ENCODE data around the gene KIF13A.

DNA sequence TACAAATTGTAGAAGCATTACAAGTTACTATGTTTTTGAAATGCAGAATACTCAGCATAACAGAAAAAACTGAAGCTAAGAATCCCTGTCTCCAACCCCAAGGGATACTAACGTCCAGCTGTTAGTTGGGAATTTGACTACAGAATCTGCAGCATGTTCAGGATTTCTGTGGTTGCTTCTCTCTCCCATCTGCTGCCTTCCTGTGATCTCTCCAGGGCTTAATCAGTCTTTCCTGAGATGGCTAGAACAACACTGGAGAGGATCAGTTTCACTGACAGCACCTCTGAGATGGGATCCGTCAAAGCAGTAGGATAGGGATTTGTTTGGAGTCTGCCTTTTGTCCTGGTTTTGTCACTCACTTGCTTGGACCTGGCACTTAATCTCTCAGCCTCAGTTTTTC is 207.4 kb downstream of the KIF13A start:
- TF ChIP-seq POLR2A (IDR thresholded peaks at IDR 0.05), result no peak
- TF ChIP-seq, protein P1, sequence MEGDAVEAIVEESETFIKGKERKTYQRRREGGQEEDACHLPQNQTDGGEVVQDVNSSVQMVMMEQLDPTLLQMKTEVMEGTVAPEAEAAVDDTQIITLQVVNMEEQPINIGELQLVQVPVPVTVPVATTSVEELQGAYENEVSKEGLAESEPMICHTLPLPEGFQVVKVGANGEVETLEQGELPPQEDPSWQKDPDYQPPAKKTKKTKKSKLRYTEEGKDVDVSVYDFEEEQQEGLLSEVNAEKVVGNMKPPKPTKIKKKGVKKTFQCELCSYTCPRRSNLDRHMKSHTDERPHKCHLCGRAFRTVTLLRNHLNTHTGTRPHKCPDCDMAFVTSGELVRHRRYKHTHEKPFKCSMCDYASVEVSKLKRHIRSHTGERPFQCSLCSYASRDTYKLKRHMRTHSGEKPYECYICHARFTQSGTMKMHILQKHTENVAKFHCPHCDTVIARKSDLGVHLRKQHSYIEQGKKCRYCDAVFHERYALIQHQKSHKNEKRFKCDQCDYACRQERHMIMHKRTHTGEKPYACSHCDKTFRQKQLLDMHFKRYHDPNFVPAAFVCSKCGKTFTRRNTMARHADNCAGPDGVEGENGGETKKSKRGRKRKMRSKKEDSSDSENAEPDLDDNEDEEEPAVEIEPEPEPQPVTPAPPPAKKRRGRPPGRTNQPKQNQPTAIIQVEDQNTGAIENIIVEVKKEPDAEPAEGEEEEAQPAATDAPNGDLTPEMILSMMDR (IDR thresholded peaks at IDR 0.05), result no peak
